Breast epithelium (tissue), 4 donors: ENCODE data around the gene ZNRD2. TPM values are rescaled to one million over a fixed set of nuclear protein-coding genes. Genes with fewer than 3 reads are reported as not detected.

Source experiments
- DNase-seq, 2 donors: peaks; one replicate each; pipeline ENCODE4 v3.0.0-alpha.2; 2019; ENCODE audit warnings: low spot score in 2 of 2
- H3K27ac ChIP-seq, 2 donors: fragments of 200-600 bp; sonication (generic) in 1 of 2; one replicate each; pipeline ENCODE4 v1.5.1; 2016 to 2019; ENCODE audit warnings: mild to moderate bottlenecking in 1 of 2
- H3K27me3 ChIP-seq, 2 donors: fragments of 200-600 bp; sonication (generic) in 1 of 2; one replicate each; pipeline versions ENCODE4 v1.5.1 to v1.6.0; 2017 to 2019; ENCODE audit warnings: control low read depth in 1 of 2, mild to moderate bottlenecking in 1 of 2
- H3K36me3 ChIP-seq: fragments of 200-600 bp; one replicate; pipeline ENCODE4 v1.5.1; 2019
- H3K4me1 ChIP-seq, 2 donors: fragments of 200-600 bp; sonication (generic); one replicate each; pipeline ENCODE4 v1.5.1; 2016 to 2019; ENCODE audit warnings: control low read depth in 1 of 2
- H3K4me3 ChIP-seq, 3 donors: fragments of 200-600 bp; sonication (generic); 1 replicate in 2 of 3; 2 replicates in 1 of 3; pipeline ENCODE4 v1.5.1; 2016 to 2019; ENCODE audit warnings: mild to moderate bottlenecking in 3 of 3, moderate library complexity in 2 of 3
- H3K9me3 ChIP-seq, 2 donors: fragments of 200-600 bp; sonication (generic) in 1 of 2; one replicate each; pipeline ENCODE4 v1.5.1; 2016 to 2019; ENCODE audit warnings: control low read depth in 1 of 2
- CTCF ChIP-seq, 3 donors: fragments of 450-650 bp; IDR thresholded peaks; one replicate each; pipeline ENCODE4 v1.5.1; 2016 to 2017; ENCODE audit warnings: antibody characterized with exemption in 3 of 3, mild to moderate bottlenecking in 3 of 3, moderate library complexity in 3 of 3
- POLR2A ChIP-seq: fragments of 450-650 bp; IDR thresholded peaks from one replicate; pipeline ENCODE4 v1.6.1; 2016; ENCODE audit warnings: antibody characterized with exemption, mild to moderate bottlenecking, moderate library complexity
- POLR2AphosphoS5 ChIP-seq, 3 donors: sonication (generic); formaldehyde crosslinking; IDR thresholded peaks; one replicate each; pipeline ENCODE4 v1.6.1; 2017; ENCODE audit warnings: antibody characterized with exemption in 3 of 3
- intact Hi-C: fragments of 100-400 bp; cut with DNase I; formaldehyde crosslinking; loops from one replicate; pipeline ENCODE4 v1.15.1; 2023; ENCODE audit warnings: low total_unique reads
- total RNA-seq, 3 donors: library from RNA; depleted of rRNA; stranded (reverse); fragments of >200 nt; gene quantifications; one replicate each; pipeline ENCODE4 v1.1.0, GENCODE V29; 2016

ZNRD2 gene
- total RNA-seq, 3 donors from 2014 or later = 48.9 to 60.0 (median 59.4) TPM

GRCh38 chr11:65579291-65579690 is 9.0 kb downstream of the ZNRD2 start:
- no peak overlapping the region for H3K4me3 ChIP-seq
- TF ChIP-seq POLR2AphosphoS5 (IDR thresholded peaks at IDR 0.05) (no peak), POLR2A (no peak), CTCF (IDR thresholded peaks at IDR 0.05) (no peak)
- peaks cover 20 to 24% of the 10 kb centered on the region in 2 donors for H3K4me1 ChIP-seq
- H3K27me3 ChIP-seq = no peaks in the 10 kb centered on the region
- intact Hi-C loops = loop anchor here (5.0 kb wide), 1 partner anchor 33 kb away; the partner anchor contains the start of gene MAP3K11
- no peak overlapping the region for H3K27ac ChIP-seq
- no peak for DNase-seq
- H3K9me3 ChIP-seq = no peaks in the 10 kb centered on the region
- no peaks in the 10 kb centered on the region for H3K36me3 ChIP-seq

GRCh38 chr11:65580031-65580692 is 9.9 kb downstream of the ZNRD2 start:
- no peak for DNase-seq
- no peaks in the 10 kb centered on the region for H3K27me3 ChIP-seq
- no peaks in the 10 kb centered on the region for H3K36me3 ChIP-seq
- no peak overlapping the region for H3K27ac ChIP-seq
- TF ChIP-seq POLR2AphosphoS5 (IDR thresholded peaks at IDR 0.05) = no peak
- no peak for TF ChIP-seq CTCF (IDR thresholded peaks at IDR 0.05)
- TF ChIP-seq POLR2A = no peak
- H3K4me1 ChIP-seq = peaks cover 16 to 18% of the 10 kb centered on the region in 2 donors
- intact Hi-C loops = no loop called here
- no peak overlapping the region for H3K4me3 ChIP-seq
- no peaks in the 10 kb centered on the region for H3K9me3 ChIP-seq

GRCh38 chr11:65580756-65581155 is 10.5 kb downstream of the ZNRD2 start:
- Histone ChIP-seq H3K27me3 (no peaks in the 10 kb centered on the region), H3K4me3 (no peak overlapping the region), H3K27ac (no peak overlapping the region), H3K9me3 (no peaks in the 10 kb centered on the region), H3K36me3 (no peaks in the 10 kb centered on the region), H3K4me1 (peaks cover 11 to 15% of the 10 kb centered on the region in 2 donors)
- no peak for DNase-seq
- intact Hi-C loops = no loop called here
- TF ChIP-seq CTCF (IDR thresholded peaks at IDR 0.05) (no peak), POLR2A (no peak), POLR2AphosphoS5 (IDR thresholded peaks at IDR 0.05) (no peak)

GRCh38 chr11:65581928-65582327 is 11.7 kb downstream of the ZNRD2 start:
- no peak overlapping the region for H3K27ac ChIP-seq
- intact Hi-C loops = no loop called here
- no peaks in the 10 kb centered on the region for H3K9me3 ChIP-seq
- peaks cover 4 to 7% of the 10 kb centered on the region in 2 donors for H3K4me1 ChIP-seq
- TF ChIP-seq CTCF (IDR thresholded peaks at IDR 0.05) (no peak), POLR2A (no peak), POLR2AphosphoS5 (IDR thresholded peaks at IDR 0.05) (no peak)
- no peaks in the 10 kb centered on the region for H3K36me3 ChIP-seq
- DNase-seq = no peak
- H3K27me3 ChIP-seq = no peaks in the 10 kb centered on the region
- H3K4me3 ChIP-seq = no peak overlapping the region

GRCh38 chr11:65583589-65583988 is 13.3 kb downstream of the ZNRD2 start:
- intact Hi-C loops = no loop called here
- no peaks in the 10 kb centered on the region for H3K4me1 ChIP-seq
- H3K27ac ChIP-seq = no peak overlapping the region
- H3K27me3 ChIP-seq = no peaks in the 10 kb centered on the region
- no peaks in the 10 kb centered on the region for H3K36me3 ChIP-seq
- no peaks in the 10 kb centered on the region for H3K9me3 ChIP-seq
- no peak overlapping the region for H3K4me3 ChIP-seq
- DNase-seq = no peak
- no peak for TF ChIP-seq CTCF (IDR thresholded peaks at IDR 0.05)
- TF ChIP-seq POLR2A = no peak
- no peak for TF ChIP-seq POLR2AphosphoS5 (IDR thresholded peaks at IDR 0.05)
